Choroid plexus epithelial cell (primary cell): ENCODE data around the gene THOC6.

Experiments used
- DNase-seq: peaks from one replicate; pipeline ENCODE4 v3.0.0-alpha.2; 2010; ENCODE audit warnings: low read depth
- H3K4me3 ChIP-seq: 2 replicates; pipeline ENCODE4 v1.5.1; 2011; ENCODE audit warnings: low read depth, mild to moderate bottlenecking, control low read depth, low read length, moderate library complexity
- CTCF ChIP-seq: conservative IDR thresholded peaks from 2 replicates; pipeline ENCODE4 v1.5.1; 2011; ENCODE audit warnings: low read depth, mild to moderate bottlenecking, control low read depth, inconsistent platforms, low read length, moderate library complexity

The THOC6 gene

DNA sequence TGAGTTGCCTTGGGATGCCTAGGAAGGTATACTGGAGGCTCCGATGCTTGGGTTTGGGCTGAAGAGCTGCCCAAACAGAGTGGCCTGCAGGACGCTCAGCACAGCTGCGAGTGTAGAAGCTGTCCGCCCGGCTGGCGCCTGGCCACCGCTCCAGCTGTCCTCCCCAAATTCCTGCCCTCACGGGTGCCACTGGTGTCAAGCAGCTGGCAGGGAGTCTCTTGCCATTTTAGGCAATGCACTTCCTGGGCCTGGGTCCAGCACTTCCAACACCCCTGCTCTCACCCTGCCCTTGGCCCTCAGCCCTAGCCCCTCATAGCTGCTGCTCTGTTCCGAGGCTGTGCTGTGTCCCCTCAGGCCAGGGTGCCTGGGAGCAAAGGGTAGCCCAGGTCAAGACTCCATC, 38.4 kb upstream of the THOC6 start:
- no peak for TF ChIP-seq CTCF
- no peak overlapping the region for H3K4me3 ChIP-seq

GRCh38 chr16:2985893-2986355, 37.9 kb upstream of the THOC6 start:
- H3K4me3 ChIP-seq = no peak overlapping the region
- no peak for TF ChIP-seq CTCF
- no peak for DNase-seq

More for the DNA sequence above, 38.4 kb upstream of the THOC6 start:
- no peak for DNase-seq

DNA sequence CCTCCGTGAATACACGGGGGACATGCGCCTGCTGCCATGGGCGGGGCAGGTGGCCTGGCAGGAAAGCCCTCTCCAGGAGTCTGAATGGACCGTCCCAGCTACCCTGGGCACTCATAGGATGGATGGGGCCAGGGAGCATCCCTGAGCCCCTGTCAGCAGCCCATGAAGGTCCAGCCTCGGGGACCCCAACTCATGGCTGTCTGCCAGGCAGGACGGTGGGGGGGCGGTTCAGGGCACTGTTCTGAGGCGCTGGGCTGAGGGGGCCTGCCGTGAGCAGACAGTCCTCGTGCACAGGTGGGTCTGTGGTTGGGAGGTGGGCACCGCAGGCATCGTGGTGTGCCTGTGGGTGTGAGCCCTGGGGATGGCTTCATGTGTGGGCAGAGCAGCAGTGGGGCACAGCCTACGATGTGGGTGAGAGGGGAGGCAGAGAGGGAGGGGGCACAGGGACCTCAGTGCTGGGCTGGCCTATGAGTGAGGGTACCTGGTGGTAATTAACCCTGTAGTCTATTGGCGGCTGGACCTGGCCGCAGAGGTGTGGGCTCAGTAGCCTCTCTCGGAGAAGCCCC, 37.1 kb upstream of the THOC6 start:
- DNase-seq = no peak
- TF ChIP-seq CTCF = no peak
- no peak overlapping the region for H3K4me3 ChIP-seq

DNA sequence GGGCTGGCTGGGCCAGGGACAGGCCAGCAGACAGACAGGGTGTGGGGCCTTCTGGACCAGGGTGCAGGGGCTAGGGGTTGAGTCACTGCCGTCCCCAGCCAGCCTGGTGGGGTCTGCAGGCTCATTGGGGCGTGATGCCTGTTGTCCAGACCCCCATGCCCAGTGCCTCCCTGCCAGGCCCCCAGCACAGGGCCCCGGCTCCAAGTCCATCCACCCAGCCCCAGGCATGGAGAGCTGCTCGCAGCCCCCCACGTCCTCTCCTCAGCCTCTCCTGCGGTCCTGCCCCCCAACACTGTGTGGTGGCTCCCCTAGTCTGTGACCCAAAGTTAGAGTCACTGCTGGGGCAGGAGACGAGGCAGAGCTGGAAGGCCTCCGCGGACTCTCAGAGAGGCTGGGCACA, 36.5 kb upstream of the THOC6 start:
- H3K4me3 ChIP-seq = no peak overlapping the region
- DNase-seq = no peak
- TF ChIP-seq CTCF = no peak

DNA sequence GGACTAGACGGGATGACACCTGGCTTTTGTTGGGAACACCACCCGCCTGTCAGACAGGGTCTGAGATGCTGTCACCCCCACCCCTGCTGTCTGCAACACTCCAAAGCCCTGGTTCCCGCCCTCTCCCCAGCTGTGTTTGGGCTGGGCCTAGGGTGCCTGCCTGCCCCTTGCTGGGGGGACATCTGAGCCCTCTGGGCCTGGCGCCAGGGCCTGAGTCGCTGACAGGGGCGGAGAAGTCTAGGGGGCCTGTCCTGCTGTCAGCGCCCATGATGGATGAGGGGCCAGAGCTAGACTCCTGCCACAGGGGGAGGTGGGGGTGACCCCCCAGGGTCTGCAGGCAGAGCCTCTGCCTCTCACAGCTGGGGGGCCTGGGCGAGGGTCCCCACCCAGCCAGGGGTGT, 36.0 kb upstream of the THOC6 start:
- no peak for TF ChIP-seq CTCF
- no peak for DNase-seq

GRCh38 chr16:2988590-2989099, 35.2 kb upstream of the THOC6 start:
- no peak overlapping the region for H3K4me3 ChIP-seq
- no peak for TF ChIP-seq CTCF
- no peak for DNase-seq

More for the DNA sequence above, 36.0 kb upstream of the THOC6 start:
- H3K4me3 ChIP-seq = no peak overlapping the region

DNA sequence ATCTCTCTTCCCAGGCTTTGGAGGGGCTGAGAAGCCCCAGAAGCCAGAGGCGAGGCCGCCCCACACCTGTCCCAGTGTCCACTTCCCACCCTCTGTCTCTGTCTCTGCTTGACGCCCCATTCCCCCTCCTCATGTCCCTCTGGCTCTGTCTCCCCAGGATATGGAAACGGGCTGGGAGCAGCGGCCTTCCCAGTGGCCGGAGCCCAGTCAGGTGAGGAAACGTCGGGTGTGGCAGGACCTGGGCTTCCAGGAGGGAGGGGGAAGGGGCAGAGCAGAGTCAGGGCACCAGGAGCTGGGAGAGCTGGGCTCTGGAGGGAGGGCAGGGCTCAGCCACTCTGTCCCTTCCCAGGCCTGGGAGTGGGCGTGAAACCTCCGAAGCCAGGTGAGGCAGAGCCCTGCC, 32.9 kb upstream of the THOC6 start:
- DNase-seq = no peak
- H3K4me3 ChIP-seq = no peak overlapping the region
- TF ChIP-seq CTCF = no peak
